Gastroesophageal sphincter (tissue), 4 donors: ENCODE measurements around the gene COG4. TPM values are rescaled to one million over a fixed set of nuclear protein-coding genes. Genes with fewer than 3 reads are reported as not detected.

Experiments used
- ATAC-seq: fragments of 150-250 bp; one replicate; pipeline ENCODE4 v1.9.1; 2016; ENCODE audit warnings: mild to moderate bottlenecking, moderate library complexity
- H3K27ac ChIP-seq, 4 donors: fragments of 200-600 bp; sonication (generic) in 3 of 4; 1 replicate in 3 of 4; 2 replicates in 1 of 4; pipeline ENCODE4 v1.5.1; 2016 to 2019
- H3K27me3 ChIP-seq: fragments of 200-600 bp; sonication (generic); one replicate; pipeline ENCODE4 v1.5.1; 2019
- H3K36me3 ChIP-seq, 2 donors: fragments of 200-600 bp; sonication (generic); one replicate each; pipeline ENCODE4 v1.5.1; 2019; ENCODE audit warnings: control low read depth in 1 of 2
- H3K4me1 ChIP-seq, 3 donors: fragments of 200-600 bp; sonication (generic); 1 replicate in 2 of 3; 2 replicates in 1 of 3; pipeline ENCODE4 v1.5.1; 2016 to 2019; ENCODE audit warnings: control low read depth in 2 of 3
- H3K4me3 ChIP-seq, 2 donors: fragments of 200-600 bp; sonication (generic); one replicate each; pipeline ENCODE4 v1.5.1; 2019; ENCODE audit warnings: mild to moderate bottlenecking in 1 of 2, moderate library complexity in 1 of 2
- H3K9me3 ChIP-seq, 3 donors: fragments of 200-600 bp; sonication (generic); one replicate each; pipeline ENCODE4 v1.5.1; 2017 to 2019; ENCODE audit warnings: control low read depth in 2 of 3
- CTCF ChIP-seq, 4 experiments: fragments of 200-600 bp in 2 of 4; fragments of 450-650 bp in 2 of 4; sonication (generic) in 1 of 4; IDR thresholded peaks; one replicate each; pipeline ENCODE4 v1.5.1; 2017 to 2019; ENCODE audit warnings: antibody characterized with exemption in 4 of 4, mild to moderate bottlenecking in 2 of 4, moderate library complexity in 2 of 4
- EP300 ChIP-seq: sonication (generic); formaldehyde crosslinking; IDR thresholded peaks from one replicate; pipeline ENCODE4 v1.6.1; 2017; ENCODE audit warnings: antibody characterized with exemption, mild to moderate bottlenecking
- POLR2A ChIP-seq, 2 donors: fragments of 450-650 bp; IDR thresholded peaks; one replicate each; pipeline ENCODE4 v1.6.1; 2017; ENCODE audit warnings: antibody characterized with exemption in 2 of 2, mild to moderate bottlenecking in 2 of 2, moderate library complexity in 1 of 2
- POLR2AphosphoS5 ChIP-seq: sonication (generic); formaldehyde crosslinking; IDR thresholded peaks from one replicate; pipeline ENCODE4 v1.6.1; 2017; ENCODE audit warnings: antibody characterized with exemption
- WGBS, 2 donors: methylation state at CpG; one replicate each; pipeline ENCODE4 v1.1.5; 2018; ENCODE audit warnings: low coverage in 1 of 2; 5-methylcytosine and 5-hydroxymethylcytosine counted together
- total RNA-seq, 4 donors: library from RNA; depleted of rRNA; stranded (reverse); fragments of >200 nt; gene quantifications; one replicate each; pipeline ENCODE4 v1.1.0, GENCODE V29; 2016

COG4 gene
- total RNA-seq, 4 donors from 2014 or later: 32.3 to 37.4 (median 35.0) TPM

GRCh38 chr16:70437582-70438557 lies 85.5 kb downstream of the COG4 start:
- H3K4me3 ChIP-seq: peak overlapping the region; percentile 71 to 90
- peaks cover 2 to 62% (median 35%) of the 10 kb centered on the region in 3 donors for H3K4me1 ChIP-seq
- 3% methylated on average over 13 to 17 of the region's 22 CpGs for WGBS, 2 donors
- H3K9me3 ChIP-seq: no peaks in the 10 kb centered on the region
- no peak for ATAC-seq
- H3K27ac ChIP-seq: peak overlapping the region; percentile 9 to 95 (median 87)
- no peaks in the 10 kb centered on the region for H3K36me3 ChIP-seq
- TF ChIP-seq POLR2A (IDR thresholded peaks at IDR 0.05): no peak
- no peak for TF ChIP-seq EP300
- no peak for TF ChIP-seq CTCF (IDR thresholded peaks at IDR 0.05)
- no peak for TF ChIP-seq POLR2AphosphoS5
- no peaks in the 10 kb centered on the region for H3K27me3 ChIP-seq

GRCh38 chr16:70437017-70437581 lies 86.3 kb downstream of the COG4 start:
- H3K27ac ChIP-seq: peak overlapping the region in 3 of 4 donors; percentile 86 to 95 (median 88)
- peaks cover 9 to 70% (median 43%) of the 10 kb centered on the region in 3 donors for H3K4me1 ChIP-seq
- no peaks in the 10 kb centered on the region for H3K36me3 ChIP-seq
- WGBS, 2 donors: 0% methylated on average over 1 of the region's 5 CpGs
- no peaks in the 10 kb centered on the region for H3K27me3 ChIP-seq
- no peak for TF ChIP-seq POLR2AphosphoS5
- TF ChIP-seq EP300: no peak
- TF ChIP-seq CTCF (IDR thresholded peaks at IDR 0.05): no peak
- no peak for TF ChIP-seq POLR2A (IDR thresholded peaks at IDR 0.05)
- ATAC-seq: no peak
- peak overlapping the region in 1 of 2 donors; percentile 90 for H3K4me3 ChIP-seq
- H3K9me3 ChIP-seq: no peaks in the 10 kb centered on the region

GRCh38 chr16:70434484-70435260 lies 88.7 kb downstream of the COG4 start:
- no peak for TF ChIP-seq POLR2AphosphoS5
- TF ChIP-seq POLR2A (IDR thresholded peaks at IDR 0.05): no peak
- no peak for TF ChIP-seq CTCF (IDR thresholded peaks at IDR 0.05)
- TF ChIP-seq EP300: no peak
- 67 to 71% methylated on average over 1 to 2 of the region's 6 CpGs for WGBS, 2 donors
- Histone ChIP-seq H3K36me3 (no peaks in the 10 kb centered on the region), H3K27me3 (no peaks in the 10 kb centered on the region), H3K9me3 (no peaks in the 10 kb centered on the region), H3K4me3 (no peak overlapping the region), H3K4me1 (peaks cover 9 to 91% (median 58%) of the 10 kb centered on the region in 3 donors), H3K27ac (peak overlapping the region in 3 of 4 donors; percentile 47 to 72 (median 67))
- no peak for ATAC-seq

GRCh38 chr16:70433458-70434103 lies 89.8 kb downstream of the COG4 start:
- H3K36me3 ChIP-seq: no peaks in the 10 kb centered on the region
- H3K27ac ChIP-seq: peak overlapping the region in 3 of 4 donors; percentile 67 to 79 (median 72)
- H3K4me3 ChIP-seq: no peak overlapping the region
- H3K27me3 ChIP-seq: no peaks in the 10 kb centered on the region
- H3K9me3 ChIP-seq: no peaks in the 10 kb centered on the region
- peaks cover 9 to 99% (median 64%) of the 10 kb centered on the region in 3 donors for H3K4me1 ChIP-seq
- peak; percentile 65 for ATAC-seq
- 11 to 33% methylated on average over 1 to 5 of the region's 5 CpGs for WGBS, 2 donors
- TF ChIP-seq POLR2AphosphoS5 (peak; percentile 77), CTCF (IDR thresholded peaks at IDR 0.05) (no peak)
